HFFc6 (cell line): ENCODE measurements around the gene OGG1. TPM values are rescaled to one million over a fixed set of nuclear protein-coding genes. Genes with fewer than 3 reads are reported as not detected.
A peak's percentile ranks its signal among the peaks of the same experiment; 100 is the strongest.

Source experiments
- DNase-seq: peaks from one replicate; pipeline ENCODE4 v3.0.0-alpha.2; 2018
- H3K27ac Mint-ChIP-seq: 2 replicates; pipeline ENCODE4 v1.8.0; 2020; ENCODE audit warnings: mild to moderate bottlenecking, mixed read lengths
- H3K27me3 Mint-ChIP-seq: 2 replicates; pipeline ENCODE4 v1.8.0; 2021; ENCODE audit warnings: mild to moderate bottlenecking, moderate library complexity, mixed read lengths; ENCODE audit not compliant: insufficient read depth
- H3K36me3 Mint-ChIP-seq: 2 replicates; pipeline ENCODE4 v1.8.0; 2021; ENCODE audit warnings: low read depth, mixed read lengths
- H3K4me1 Mint-ChIP-seq: 2 replicates; pipeline ENCODE4 v1.8.0; 2020; ENCODE audit warnings: low read depth, mixed read lengths
- H3K4me3 Mint-ChIP-seq: 2 replicates; pipeline ENCODE4 v1.8.0; 2020; ENCODE audit warnings: mild to moderate bottlenecking, moderate library complexity, mixed read lengths
- H3K9me3 Mint-ChIP-seq: 2 replicates; pipeline ENCODE4 v1.8.0; 2020; ENCODE audit warnings: mild to moderate bottlenecking, mixed read lengths
- CTCF ChIP-seq: fragments of 200-600 bp; sonication (generic); IDR thresholded peaks from 2 replicates; pipeline ENCODE4 v1.5.0; 2021; ENCODE audit warnings: antibody characterized with exemption, mild to moderate bottlenecking
- total RNA-seq, 6 experiments: library from RNA; stranded (reverse); fragmentation: NEBNext Ultra II Directional; extraction: Animal tissue kit (Norgen Biotek cat#: 25700); gene quantifications; 2 replicates in 1 of 6; 3 replicates in 5 of 6; pipeline ENCODE4 v1.2.3, GENCODE V29; 2021

OGG1 gene
- total RNA-seq, 6 experiments from 2014 or later = 17.7 to 26.2 (median 23.7) TPM

DNA sequence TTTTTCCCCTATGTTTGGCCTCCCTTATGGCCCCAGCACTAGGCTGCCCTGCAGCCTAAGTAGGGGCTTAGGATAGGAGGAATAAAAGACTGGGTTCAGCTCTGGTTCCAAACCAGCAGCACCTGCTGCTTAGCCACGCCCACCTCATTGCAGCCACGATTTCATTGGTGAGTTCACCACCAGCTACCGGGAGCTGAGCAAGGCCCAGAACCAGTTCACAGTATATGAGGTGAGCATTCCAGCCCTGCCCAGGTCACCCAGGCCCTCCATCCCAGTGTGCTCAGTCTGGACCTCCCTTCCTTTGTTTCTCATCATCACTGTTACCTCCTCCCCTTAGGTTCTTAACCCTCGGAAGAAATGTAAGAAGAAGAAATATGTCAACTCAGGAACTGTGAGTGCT is 34.6 kb upstream of the OGG1 start:
- Mint-ChIP-seq H3K4me3 (no peak overlapping the region), H3K9me3 (no peaks in the 10 kb centered on the region), H3K4me1 (peaks cover 6% of the 10 kb centered on the region; the same call in 1 of the 2 replicates), H3K27ac (no peak overlapping the region), H3K36me3 (no peaks in the 10 kb centered on the region), H3K27me3 (peaks cover 33% of the 10 kb centered on the region)
- no peak for DNase-seq
- no peak for TF ChIP-seq CTCF

DNA sequence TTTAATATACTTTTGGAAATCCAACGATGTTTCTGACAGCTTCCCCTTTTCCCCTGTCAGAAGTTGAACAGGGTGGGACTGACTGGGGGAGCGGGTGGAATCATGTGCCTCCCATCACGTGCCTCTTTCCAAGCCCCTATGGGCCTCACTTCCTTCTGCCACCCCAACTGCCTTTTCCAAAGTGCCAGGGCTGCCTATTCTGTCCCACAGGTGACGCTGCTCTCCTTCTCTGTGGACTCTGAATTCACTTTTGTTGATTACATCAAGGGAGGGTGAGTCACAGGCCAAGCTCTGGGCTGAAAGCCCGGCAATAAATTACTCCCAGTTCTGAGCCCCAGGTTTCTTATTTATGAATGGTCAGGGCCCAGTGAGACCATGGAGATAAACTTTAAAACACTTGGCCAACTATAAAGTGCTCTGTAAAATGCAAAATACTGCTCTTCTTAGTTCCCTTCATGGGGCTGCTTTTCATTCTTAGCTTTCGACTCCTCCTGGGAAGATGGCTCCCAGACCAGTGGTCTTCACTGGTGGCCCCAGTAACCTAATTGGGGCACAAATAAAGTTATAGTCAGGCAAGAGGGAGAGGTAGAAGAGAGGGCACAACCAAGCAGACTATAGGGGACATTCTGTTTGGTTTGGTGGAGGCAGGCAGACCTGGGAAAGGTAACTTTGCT is 33.9 kb upstream of the OGG1 start:
- H3K9me3 Mint-ChIP-seq = no peaks in the 10 kb centered on the region
- peak; percentile 84 for DNase-seq
- peak; percentile 82 for TF ChIP-seq CTCF
- peaks cover 28% of the 10 kb centered on the region for H3K27me3 Mint-ChIP-seq
- no peak overlapping the region for H3K4me3 Mint-ChIP-seq
- H3K27ac Mint-ChIP-seq = no peak overlapping the region; the same call in 1 of the 2 replicates
- H3K36me3 Mint-ChIP-seq = no peaks in the 10 kb centered on the region
- H3K4me1 Mint-ChIP-seq = peaks cover 9% of the 10 kb centered on the region

DNA sequence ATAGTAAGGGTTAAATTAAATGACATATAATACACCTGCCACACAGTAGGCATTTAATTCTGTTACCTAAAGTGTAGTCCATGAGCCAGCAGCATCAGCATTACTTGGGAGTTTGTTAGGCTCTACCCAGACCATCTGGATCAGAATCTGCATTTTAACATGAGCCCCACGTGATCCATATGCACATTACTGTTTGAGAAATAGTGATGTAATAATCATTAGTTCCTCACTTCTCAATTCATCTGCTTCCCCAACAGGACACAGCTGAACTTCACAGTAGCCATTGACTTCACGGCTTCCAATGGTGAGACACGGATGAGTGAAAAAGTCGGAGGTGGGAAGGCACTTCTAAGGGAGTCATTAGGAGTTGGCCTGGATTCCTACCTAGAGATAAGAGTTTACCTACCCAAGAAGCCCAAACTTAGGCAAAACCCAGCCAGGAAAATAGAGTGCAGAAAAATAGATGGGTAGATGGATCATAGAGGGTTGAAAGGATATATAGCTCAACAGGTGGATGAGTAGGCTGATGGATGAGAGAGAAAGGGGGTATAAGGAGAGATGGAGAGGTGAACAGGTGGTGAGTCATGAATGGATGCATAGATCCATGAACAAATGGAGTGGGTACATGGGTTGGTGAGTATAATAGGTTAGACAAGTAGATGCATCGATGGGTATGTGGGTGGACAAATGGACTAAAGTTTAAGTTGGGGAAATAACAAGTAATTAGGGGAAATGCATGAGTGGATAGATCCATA is 32.8 kb upstream of the OGG1 start:
- Mint-ChIP-seq H3K4me3 (no peak overlapping the region), H3K36me3 (no peaks in the 10 kb centered on the region), H3K4me1 (peaks cover 15% of the 10 kb centered on the region), H3K9me3 (no peaks in the 10 kb centered on the region), H3K27ac (no peak overlapping the region), H3K27me3 (peaks cover 25% of the 10 kb centered on the region)
- no peak for TF ChIP-seq CTCF
- DNase-seq = no peak

DNA sequence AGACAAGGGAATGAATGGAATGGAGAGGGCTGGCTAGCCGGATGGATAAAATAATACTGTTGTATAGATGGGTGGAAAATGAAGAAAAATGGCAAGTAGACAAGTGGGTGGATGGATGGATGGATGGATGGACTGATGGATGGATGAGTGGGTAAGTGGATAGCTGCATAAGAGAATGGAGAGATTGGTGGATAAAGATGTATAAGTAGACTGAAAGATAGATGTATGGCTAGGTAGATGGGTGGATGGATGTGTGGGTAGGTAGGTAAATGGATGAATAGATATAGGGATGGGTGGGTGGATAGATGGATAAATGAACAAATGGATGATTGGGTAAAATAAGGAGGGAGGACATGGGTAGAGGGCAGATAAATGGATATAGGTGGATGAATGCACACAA is 32.2 kb upstream of the OGG1 start:
- Mint-ChIP-seq H3K4me1 (peaks cover 15% of the 10 kb centered on the region), H3K27ac (no peak overlapping the region), H3K9me3 (no peaks in the 10 kb centered on the region), H3K27me3 (peaks cover 19% of the 10 kb centered on the region), H3K36me3 (no peaks in the 10 kb centered on the region), H3K4me3 (no peak overlapping the region)
- TF ChIP-seq CTCF = no peak
- no peak for DNase-seq

- Mint-ChIP-seq H3K4me3 (no peak overlapping the region), H3K36me3 (no peaks in the 10 kb centered on the region), H3K9me3 (no peaks in the 10 kb centered on the region), H3K27ac (no peak overlapping the region), H3K4me1 (peaks cover 15% of the 10 kb centered on the region), H3K27me3 (peaks cover 17% of the 10 kb centered on the region)
- TF ChIP-seq CTCF = no peak
- DNase-seq = no peak
Observed at GRCh38 chr3:9718118-9718517, 31.6 kb upstream of the OGG1 start.
